IMR-90 (cell line): Measurements from ENCODE around the gene MCRS1.

Source experiments
- CEBPB ChIP-seq: IDR thresholded peaks from 2 replicates; pipeline ENCODE4 v1.6.1; 2012; ENCODE audit warnings: low read depth, low read length, improper control_type of control experiment
- CHD1 ChIP-seq: IDR thresholded peaks from 2 replicates; pipeline ENCODE4 v1.6.1; 2012; ENCODE audit warnings: low read depth, low read length, improper control_type of control experiment
- CTCF ChIP-seq: conservative IDR thresholded peaks from 2 replicates; pipeline ENCODE4 v1.5.1; 2012; ENCODE audit warnings: mild to moderate bottlenecking, low read depth, low read length, improper control_type of control experiment
- ELK1 ChIP-seq: fragments of 150-350 bp; IDR thresholded peaks from 2 replicates; pipeline ENCODE4 v1.6.1; 2016; ENCODE audit warnings: low read depth, mild to moderate bottlenecking, low read length, moderate library complexity, borderline replicate concordance
- MAFK ChIP-seq: IDR thresholded peaks from 2 replicates; pipeline ENCODE4 v1.6.1; 2012; ENCODE audit warnings: low read depth, low read length, improper control_type of control experiment
- MAZ ChIP-seq: IDR thresholded peaks from 2 replicates; pipeline ENCODE4 v1.6.1; 2012; ENCODE audit warnings: low read depth, mild to moderate bottlenecking, low read length, improper control_type of control experiment, moderate library complexity, borderline replicate concordance
- MXI1 ChIP-seq: IDR thresholded peaks from 2 replicates; pipeline ENCODE4 v1.6.1; 2012; ENCODE audit warnings: low read depth, mild to moderate bottlenecking, low read length, moderate library complexity, borderline replicate concordance
- POLR2A ChIP-seq: IDR thresholded peaks from 2 replicates; pipeline ENCODE4 v1.6.1; 2012; ENCODE audit warnings: mild to moderate bottlenecking, low read depth, low read length
- RAD21 ChIP-seq: IDR thresholded peaks from 2 replicates; pipeline ENCODE4 v1.6.1; 2012; ENCODE audit warnings: low read length, improper control_type of control experiment
- RCOR1 ChIP-seq: IDR thresholded peaks from 2 replicates; pipeline ENCODE4 v1.6.1; 2012; ENCODE audit warnings: mild to moderate bottlenecking, low read length, improper control_type of control experiment; ENCODE audit not compliant: insufficient replicate concordance
- RFX5 ChIP-seq: IDR thresholded peaks from 2 replicates; pipeline ENCODE4 v1.8.0; 2012; ENCODE audit warnings: low read depth, mild to moderate bottlenecking, low read length, moderate library complexity
- SMC3 ChIP-seq: fragments of 150-350 bp; IDR thresholded peaks from 2 replicates; pipeline ENCODE4 v1.6.1; 2016; ENCODE audit warnings: low read depth, mild to moderate bottlenecking, antibody characterized with exemption, low read length, moderate library complexity
- USF2 ChIP-seq: fragments of 150-350 bp; IDR thresholded peaks from 2 replicates; pipeline ENCODE4 v1.6.1; 2017; ENCODE audit warnings: mild to moderate bottlenecking, antibody characterized with exemption, low read length, low read depth

GRCh38 chr12:49550693-49551252 is 17.2 kb downstream of the MCRS1 start:
- TF ChIP-seq POLR2A (no peak), CTCF (no peak), RFX5 (no peak), CEBPB (no peak), MXI1 (no peak), ELK1 (no peak), SMC3 (no peak), RAD21 (no peak), MAFK (no peak), USF2 (no peak), MAZ (no peak), RCOR1 (no peak), CHD1 (no peak)
